Cardiac ventricle fibroblast (primary cell): Measurements from ENCODE around the gene FAM177B. TPM values are rescaled to one million over a fixed set of nuclear protein-coding genes. Genes with fewer than 3 reads are reported as not detected.

Experiments
- total RNA-seq: library from RNA; depleted of rRNA; stranded (reverse); fragments of >200 nt; gene quantifications from 2 replicates; pipeline ENCODE4 v1.2.3, GENCODE V29; 2015

The FAM177B gene
- not detected in 2 replicates for total RNA-seq

GRCh38 chr1:222736972-222737371 is at the start of gene FAM177B:
TSS of gene FAM177B (plus strand) at chr1:222737202. CDS start at chr1:222746546, 9,344 bp downstream.

GRCh38 chr1:222712253-222713090 is 24.5 kb upstream of the FAM177B start, which contains the start of the genes AIDA and BROX:
TSS of gene AIDA (minus strand) at chr1:222712491. CDS start at chr1:222712317, 174 bp downstream.
TSS of gene BROX (plus strand) at chr1:222712564. CDS start at chr1:222715700, 3,136 bp downstream.

Other genes with a start within 250 kb of the FAM177B start
- 0.81 and 2.0 TPM in 2 replicates for gene HHIPL2, start 189.1 kb upstream of the FAM177B start, total RNA-seq
- 3.9 and 4.2 TPM in 2 replicates for gene TAF1A, start 147.3 kb upstream of the FAM177B start, total RNA-seq
- 42.9 and 67.8 TPM in 2 replicates for gene MIA3, start 119.1 kb upstream of the FAM177B start, total RNA-seq
- 65.0 and 66.0 TPM in 2 replicates for gene AIDA, start 24.7 kb upstream of the FAM177B start, total RNA-seq
- gene BROX, start 24.6 kb upstream of the FAM177B start, total RNA-seq = 35.4 and 52.1 TPM in 2 replicates
- 6.0 and 7.0 TPM in 2 replicates for gene DISP1, start 77.8 kb downstream of the FAM177B start, total RNA-seq